H1 (cell line): ENCODE results near the gene CTBP2. TPM values are rescaled to one million over a fixed set of nuclear protein-coding genes. Genes with fewer than 3 reads are reported as not detected.

Experiments
- CHD2 ChIP-seq: IDR thresholded peaks from 2 replicates; pipeline ENCODE4 v1.6.1; 2012; ENCODE audit warnings: low read length, improper control_type of control experiment
- CTBP2 ChIP-seq: IDR thresholded peaks from 2 replicates; pipeline ENCODE4 v1.7.0; 2011; ENCODE audit warnings: borderline replicate concordance, mild to moderate bottlenecking, moderate library complexity, mixed read lengths, low read length; ENCODE audit not compliant: insufficient read depth, insufficient read length
- HDAC6 ChIP-seq: IDR thresholded peaks from one replicate; pipeline ENCODE4 v1.7.1; 2012; ENCODE audit warnings: low read depth, mild to moderate bottlenecking, inconsistent platforms, low read length, moderate library complexity
- SIRT6 ChIP-seq: IDR thresholded peaks from one replicate; pipeline ENCODE4 v1.7.1; 2012; ENCODE audit warnings: low read length, inconsistent platforms
- SP4 ChIP-seq: IDR thresholded peaks from 2 replicates; pipeline ENCODE4 v1.6.1; 2012; ENCODE audit warnings: low read length, inconsistent platforms
- polyA plus RNA-seq, 7 experiments: library from polyadenylated mRNA; depleted of rRNA in 3 of 7; stranded (reverse) in 5 of 7; unstranded in 2 of 7; fragments of >200 nt in 5 of 7; fragments of 200-250 nt in 2 of 7; gene quantifications; 1 replicate in 5 of 7; 2 replicates in 1 of 7; 4 replicates in 1 of 7; pipeline versions ENCODE4 v1.2.1 to v1.2.3, GENCODE V29; 2011 to 2013; ENCODE audit warnings: missing spikeins in 2 of 7, mixed read lengths in 2 of 7
- total RNA-seq: library from RNA; stranded (reverse); fragmentation: NEBNext Ultra II Directional; extraction: Animal tissue kit (Norgen Biotek cat#: 25700); gene quantifications from 2 replicates; pipeline ENCODE4 v1.2.1, GENCODE V29; 2021
- TF ChIP-seq, protein P1 (sequence below): IDR thresholded peaks from 2 replicates; pipeline ENCODE4 v1.6.1; 2011; ENCODE audit warnings: low read depth, mild to moderate bottlenecking, low read length; ENCODE audit not compliant: insufficient read depth

The CTBP2 gene
- total and polyA plus RNA-seq, 2 of the 8 experiments (the other 6 are each of a cell fraction or from before 2014, with no cell fraction given), result 208 to 221 TPM

DNA sequence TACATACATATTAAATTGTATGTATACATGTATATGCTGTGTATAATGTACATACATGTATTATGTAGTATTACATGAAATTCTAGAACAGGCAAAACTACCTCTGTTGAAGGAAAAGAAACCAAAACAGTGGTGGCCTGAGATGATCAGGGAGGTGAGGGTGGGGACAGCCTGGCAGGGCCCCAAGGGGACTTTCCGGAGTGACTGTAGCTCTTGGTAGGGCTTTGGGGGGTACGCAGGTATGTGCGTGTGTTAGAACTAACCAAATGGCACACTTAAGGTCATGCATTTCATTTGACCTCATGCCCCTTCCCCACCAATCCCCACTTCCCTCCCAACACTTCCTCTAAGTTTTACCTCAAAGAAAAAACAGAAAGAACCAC lies 31.3 kb downstream of the CTBP2 start (continued):
- TF ChIP-seq SIRT6, result no peak
- no peak for TF ChIP-seq HDAC6
- TF ChIP-seq, protein P1, sequence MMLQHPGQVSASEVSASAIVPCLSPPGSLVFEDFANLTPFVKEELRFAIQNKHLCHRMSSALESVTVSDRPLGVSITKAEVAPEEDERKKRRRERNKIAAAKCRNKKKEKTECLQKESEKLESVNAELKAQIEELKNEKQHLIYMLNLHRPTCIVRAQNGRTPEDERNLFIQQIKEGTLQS, result no peak
- no peak for TF ChIP-seq CTBP2
- no peak for TF ChIP-seq CHD2
- no peak for TF ChIP-seq SP4
- TF ChIP-seq, all 59 proteins: peak for 0
